ENCODE measurements around the gene MBOAT7.
"Not testable (repeated sequence)": the region's sequence is repeated elsewhere in the genome, so short reads cannot be mapped to it uniquely, and the experiment has no call there.

Gene MBOAT7

GRCh38 chr19:54189145-54189734, at the start of gene MBOAT7:
Gene MBOAT7, minus strand, starts transcription at chr19:54189580. Its CDS starts 1,072 bp downstream, at chr19:54188508.
- no peak for FAIRE-seq

GRCh38 chr19:54233941-54234340, 44.6 kb upstream of the MBOAT7 start:
- FAIRE-seq: no peak

- no peak for FAIRE-seq
Measured at GRCh38 chr19:54231077-54231931, 41.9 kb upstream of the MBOAT7 start.

- no peak for FAIRE-seq
Measured at GRCh38 chr19:54230031-54230430, 40.7 kb upstream of the MBOAT7 start.

GRCh38 chr19:54229146-54229545, 39.8 kb upstream of the MBOAT7 start:
- no peak for FAIRE-seq

GRCh38 chr19:54224619-54225018, 35.2 kb upstream of the MBOAT7 start:
- FAIRE-seq: not testable (repeated sequence)

GRCh38 chr19:54223937-54224281, 34.5 kb upstream of the MBOAT7 start:
- not testable (repeated sequence) for FAIRE-seq

GRCh38 chr19:54223277-54223936, 34.0 kb upstream of the MBOAT7 start:
- FAIRE-seq: not testable (repeated sequence)

GRCh38 chr19:54222474-54223276, 33.3 kb upstream of the MBOAT7 start, which contains the start of gene LILRB3:
Gene LILRB3, minus strand, starts transcription at chr19:54223007. Its CDS starts 31 bp downstream, at chr19:54222976.
- FAIRE-seq: not testable (repeated sequence)

GRCh38 chr19:54221947-54222346, 32.6 kb upstream of the MBOAT7 start:
- FAIRE-seq: not testable (repeated sequence)

- not testable (repeated sequence) for FAIRE-seq
Measured at GRCh38 chr19:54219702-54220101, 30.3 kb upstream of the MBOAT7 start.

- FAIRE-seq: no peak
Measured at GRCh38 chr19:54218960-54219661, 29.7 kb upstream of the MBOAT7 start.

- FAIRE-seq: no peak
Measured at GRCh38 chr19:54218259-54218658, 28.9 kb upstream of the MBOAT7 start.

- not testable (repeated sequence) for FAIRE-seq
Measured at GRCh38 chr19:54217517-54218247, 28.3 kb upstream of the MBOAT7 start.

GRCh38 chr19:54216869-54217268, 27.5 kb upstream of the MBOAT7 start:
- FAIRE-seq: no peak

GRCh38 chr19:54214734-54215133, 25.4 kb upstream of the MBOAT7 start:
- not testable (repeated sequence) for FAIRE-seq

GRCh38 chr19:54214217-54214616, 24.8 kb upstream of the MBOAT7 start:
- not testable (repeated sequence) for FAIRE-seq

- FAIRE-seq: no peak
Measured at GRCh38 chr19:54211235-54211634, 21.9 kb upstream of the MBOAT7 start.

- FAIRE-seq: no peak
Measured at GRCh38 chr19:54209811-54210494, 20.6 kb upstream of the MBOAT7 start.

- FAIRE-seq: no peak
Measured at GRCh38 chr19:54209058-54209810, 19.9 kb upstream of the MBOAT7 start.

Measured in colon (tissue), 2 donors.